Sigmoid colon (tissue), 7 donors: Measurements from ENCODE around the gene MED4. TPM values are rescaled to one million over a fixed set of nuclear protein-coding genes. Genes with fewer than 3 reads are reported as not detected.

Experiments used
- DNase-seq: peaks from one replicate; pipeline ENCODE4 v3.0.0-alpha.2; 2019
- H3K27ac ChIP-seq, 4 donors: fragments of 200-600 bp; sonication (generic); one replicate each; pipeline ENCODE4 v1.5.1; 2016 to 2019; ENCODE audit warnings: mild to moderate bottlenecking in 1 of 4
- H3K27me3 ChIP-seq, 3 donors: fragments of 200-600 bp; sonication (generic); one replicate each; pipeline ENCODE4 v1.5.1; 2019; ENCODE audit warnings: mild to moderate bottlenecking in 1 of 3
- H3K36me3 ChIP-seq, 4 donors: fragments of 200-600 bp; sonication (generic); one replicate each; pipeline ENCODE4 v1.5.1; 2016 to 2019
- H3K4me1 ChIP-seq, 4 donors: fragments of 200-600 bp; sonication (generic); one replicate each; pipeline ENCODE4 v1.5.1; 2017 to 2019
- H3K4me3 ChIP-seq, 4 donors: fragments of 200-600 bp; sonication (generic); one replicate each; pipeline ENCODE4 v1.5.1; 2017 to 2019; ENCODE audit warnings: mild to moderate bottlenecking in 2 of 4, moderate library complexity in 1 of 4
- H3K9me3 ChIP-seq, 4 donors: fragments of 200-600 bp in 3 of 4; sonication (generic) in 3 of 4; one replicate each; pipeline versions ENCODE4 v1.5.1 to v1.6.1; 2013 to 2019
- CTCF ChIP-seq, 4 experiments: fragments of 450-650 bp in 3 of 4; fragments of 200-600 bp in 1 of 4; IDR thresholded peaks; one replicate each; pipeline ENCODE4 v1.5.1; 2016 to 2019; ENCODE audit warnings: antibody characterized with exemption in 4 of 4, mild to moderate bottlenecking in 3 of 4, moderate library complexity in 2 of 4
- EP300 ChIP-seq, 4 donors: sonication (generic); formaldehyde crosslinking; IDR thresholded peaks; one replicate each; pipeline ENCODE4 v1.6.1; 2017; ENCODE audit warnings: antibody characterized with exemption in 4 of 4
- POLR2A ChIP-seq, 2 donors: fragments of 450-650 bp; IDR thresholded peaks; one replicate each; pipeline ENCODE4 v1.6.1; 2016; ENCODE audit warnings: antibody characterized with exemption in 2 of 2, mild to moderate bottlenecking in 2 of 2, moderate library complexity in 2 of 2
- POLR2AphosphoS5 ChIP-seq, 4 donors: sonication (generic); formaldehyde crosslinking; IDR thresholded peaks; one replicate each; pipeline ENCODE4 v1.6.1; 2017; ENCODE audit warnings: antibody characterized with exemption in 4 of 4
- WGBS, 2 donors: extraction: QIAGEN DNeasy Blood & Tissue Kit; methylation state at CpG; one replicate each; pipeline ENCODE4 v1.1.7; 2013; 5-methylcytosine and 5-hydroxymethylcytosine counted together
- intact Hi-C: fragments of 100-400 bp; cut with DNase I; formaldehyde crosslinking; loops from one replicate; pipeline ENCODE4 v1.15.1; 2023
- polyA plus RNA-seq, 3 donors: library from polyadenylated mRNA; stranded (reverse); fragments of 200-250 nt; gene quantifications; one replicate each; pipeline ENCODE4 v1.2.3, GENCODE V29; 2013
- total RNA-seq, 4 donors: library from RNA; depleted of rRNA; stranded (reverse); fragments of >200 nt; gene quantifications; one replicate each; pipeline ENCODE4 v1.1.0, GENCODE V29; 2016
- donor health status: healthy with polysubstance abuse.
- donor health status: Bipolar disorder and iron deficiency.
- donor health status: healthy.

MED4 gene
- total and polyA plus RNA-seq, 7 donors, result 38.5 to 76.9 (median 49.9) TPM

- 91 to 94% methylated on average over 3 of the region's 3 CpGs for WGBS, 2 donors
- H3K9me3 ChIP-seq, result no peaks in the 10 kb centered on the region
- no peaks in the 10 kb centered on the region for H3K27me3 ChIP-seq
- H3K4me3 ChIP-seq, result no peak overlapping the region
- intact Hi-C loops, result loop anchor here (10.0 kb wide), 1 partner anchor 465 kb away; no protein-coding TSS in a partner anchor
- TF ChIP-seq POLR2A (IDR thresholded peaks at IDR 0.05) (no peak), CTCF (IDR thresholded peaks at IDR 0.05) (no peak), EP300 (IDR thresholded peaks at IDR 0.05) (no peak), POLR2AphosphoS5 (IDR thresholded peaks at IDR 0.05) (no peak)
- DNase-seq, result no peak
- H3K4me1 ChIP-seq, result peaks cover 0 to 44% (median 34%) of the 10 kb centered on the region in 4 donors
- H3K36me3 ChIP-seq, result no peaks in the 10 kb centered on the region
- no peak overlapping the region for H3K27ac ChIP-seq
These were observed 25.3 kb upstream of the MED4 start for GRCh38 chr13:48120241-48120640.

GRCh38 chr13:48118030-48118429, 23.1 kb upstream of the MED4 start:
- H3K4me3 ChIP-seq, result no peak overlapping the region
- TF ChIP-seq CTCF (IDR thresholded peaks at IDR 0.05) (no peak), EP300 (IDR thresholded peaks at IDR 0.05) (no peak), POLR2A (IDR thresholded peaks at IDR 0.05) (no peak), POLR2AphosphoS5 (IDR thresholded peaks at IDR 0.05) (no peak)
- no peak overlapping the region for H3K27ac ChIP-seq
- 90 to 95% methylated on average over 5 of the region's 5 CpGs for WGBS, 2 donors
- DNase-seq, result no peak
- H3K27me3 ChIP-seq, result no peaks in the 10 kb centered on the region
- H3K9me3 ChIP-seq, result no peaks in the 10 kb centered on the region
- no peaks in the 10 kb centered on the region for H3K36me3 ChIP-seq
- H3K4me1 ChIP-seq, result peaks cover 0 to 23% (median 19%) of the 10 kb centered on the region in 4 donors
- intact Hi-C loops, result no loop called here

- no peak for DNase-seq
- 55 to 56% methylated on average over 3 of the region's 3 CpGs for WGBS, 2 donors
- Histone ChIP-seq H3K36me3 (no peaks in the 10 kb centered on the region), H3K4me3 (no peak overlapping the region), H3K9me3 (no peaks in the 10 kb centered on the region), H3K4me1 (peaks cover 0 to 14% (median 10%) of the 10 kb centered on the region in 4 donors), H3K27me3 (no peaks in the 10 kb centered on the region), H3K27ac (no peak overlapping the region)
- TF ChIP-seq POLR2AphosphoS5 (IDR thresholded peaks at IDR 0.05), result no peak
- TF ChIP-seq CTCF (IDR thresholded peaks at IDR 0.05), result no peak
- TF ChIP-seq POLR2A (IDR thresholded peaks at IDR 0.05), result no peak
- TF ChIP-seq EP300 (IDR thresholded peaks at IDR 0.05), result no peak
- intact Hi-C loops, result no loop called here
These were observed 21.9 kb upstream of the MED4 start for GRCh38 chr13:48116808-48117207.

GRCh38 chr13:48113756-48114130, 18.8 kb upstream of the MED4 start:
- intact Hi-C loops, result no loop called here
- Histone ChIP-seq H3K4me1 (peaks cover 0 to 18% (median 10%) of the 10 kb centered on the region in 4 donors), H3K27ac (no peak overlapping the region), H3K4me3 (no peak overlapping the region), H3K27me3 (no peaks in the 10 kb centered on the region), H3K36me3 (no peaks in the 10 kb centered on the region), H3K9me3 (no peaks in the 10 kb centered on the region)
- no peak for DNase-seq
- TF ChIP-seq CTCF (IDR thresholded peaks at IDR 0.05) (no peak), POLR2AphosphoS5 (IDR thresholded peaks at IDR 0.05) (no peak), POLR2A (IDR thresholded peaks at IDR 0.05) (no peak), EP300 (IDR thresholded peaks at IDR 0.05) (no peak)
- 95 to 97% methylated on average over 1 of the region's 1 CpG for WGBS, 2 donors
